Vagina (tissue), 2 donors: ENCODE data around the gene ABCA7.

ENCODE experiments used
- CTCF ChIP-seq, 3 experiments: fragments of 450-650 bp in 2 of 3; fragments of 200-600 bp in 1 of 3; sonication (generic) in 1 of 3; IDR thresholded peaks; one replicate each; pipeline ENCODE4 v1.5.1; 2017 to 2019; ENCODE audit warnings: antibody characterized with exemption in 3 of 3, mild to moderate bottlenecking in 2 of 3, moderate library complexity in 2 of 3
- POLR2AphosphoS5 ChIP-seq, 2 donors: sonication (generic); formaldehyde crosslinking; IDR thresholded peaks; one replicate each; pipeline ENCODE4 v1.9.0; 2017; ENCODE audit warnings: antibody characterized with exemption in 2 of 2, mild to moderate bottlenecking in 2 of 2, low read depth in 1 of 2; ENCODE audit not compliant: insufficient read depth in 1 of 2

DNA sequence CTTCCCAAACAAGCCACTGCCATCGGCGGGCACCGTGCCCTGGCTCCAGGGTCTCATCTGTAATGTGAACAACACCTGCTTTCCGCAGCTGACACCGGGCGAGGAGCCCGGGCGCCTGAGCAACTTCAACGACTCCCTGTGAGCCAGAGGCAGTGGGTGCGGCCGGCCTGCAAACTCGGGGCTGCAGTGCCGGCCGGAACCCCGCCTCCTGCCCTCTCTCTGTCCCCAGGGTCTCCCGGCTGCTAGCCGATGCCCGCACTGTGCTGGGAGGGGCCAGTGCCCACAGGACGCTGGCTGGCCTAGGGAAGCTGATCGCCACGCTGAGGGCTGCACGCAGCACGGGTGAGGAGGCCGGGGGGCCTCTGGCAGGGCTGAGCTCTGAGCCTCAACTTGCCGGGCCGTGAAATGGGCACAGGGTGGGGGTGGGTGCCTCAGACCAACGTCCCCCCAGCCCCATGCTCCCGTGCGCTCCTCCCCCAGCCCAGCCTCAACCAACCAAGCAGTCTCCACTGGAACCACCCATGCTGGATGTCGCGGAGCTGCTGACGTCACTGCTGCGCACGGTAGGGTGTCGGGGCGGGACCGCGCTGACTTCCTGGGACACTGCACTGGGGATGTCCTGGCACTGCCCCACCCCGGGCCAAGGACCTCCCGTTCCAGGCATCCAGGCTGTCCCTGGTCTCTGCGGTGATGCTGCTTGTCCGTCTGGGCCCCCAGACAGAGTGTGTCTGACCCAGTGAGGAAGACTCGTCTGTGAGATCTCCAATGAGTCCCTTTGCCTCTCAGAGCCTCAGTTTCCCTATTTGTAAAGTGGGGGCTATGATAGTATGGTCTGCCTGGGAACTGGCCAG lies 2.2 kb downstream of the ABCA7 start:
- TF ChIP-seq CTCF (IDR thresholded peaks at IDR 0.05), result no peak
- no peak for TF ChIP-seq POLR2AphosphoS5 (IDR thresholded peaks at IDR 0.05; ENCODE audit: insufficient read depth in 1 of 2, low read depth in 1 of 2)
